Memory B cell (primary cell): ENCODE data around the gene BTBD8.

Experiments
- ATAC-seq: fragments of 150-1000 bp; cut with Tn5 transposase; 2 replicates; pipeline ENCODE4 v1.10.0; 2021; ENCODE audit warnings: low read depth, mild to moderate bottlenecking, moderate library complexity
- DNase-seq, 2 donors: peaks; one replicate each; pipeline ENCODE4 v3.0.0; 2022; ENCODE audit warnings: low spot score in 2 of 2
- H3K27ac Mint-ChIP-seq: one replicate; pipeline ENCODE4 v1.8.0; 2022; ENCODE audit warnings: mild to moderate bottlenecking, moderate library complexity, mixed read lengths
- H3K27me3 Mint-ChIP-seq: one replicate; pipeline ENCODE4 v1.8.0; 2022; ENCODE audit warnings: mixed read lengths
- H3K36me3 Mint-ChIP-seq: one replicate; pipeline ENCODE4 v1.8.0; 2022; ENCODE audit warnings: mild to moderate bottlenecking, mixed read lengths
- H3K4me1 Mint-ChIP-seq: one replicate; pipeline ENCODE4 v1.8.0; 2022; ENCODE audit warnings: mixed read lengths
- H3K4me3 Mint-ChIP-seq: one replicate; pipeline ENCODE4 v1.8.0; 2022; ENCODE audit warnings: mild to moderate bottlenecking, moderate library complexity, mixed read lengths
- H3K9me3 Mint-ChIP-seq: one replicate; pipeline ENCODE4 v1.8.0; 2022; ENCODE audit warnings: mixed read lengths

The BTBD8 gene

GRCh38 chr1:92117526-92117925 is 37.4 kb downstream of the BTBD8 start:
- no peaks in the 10 kb centered on the region for H3K27me3 Mint-ChIP-seq
- no peak for ATAC-seq
- no peak overlapping the region for H3K27ac Mint-ChIP-seq
- H3K9me3 Mint-ChIP-seq, result no peaks in the 10 kb centered on the region
- no peaks in the 10 kb centered on the region for H3K4me1 Mint-ChIP-seq
- H3K4me3 Mint-ChIP-seq, result no peak overlapping the region
- peaks cover 2% of the 10 kb centered on the region for H3K36me3 Mint-ChIP-seq
- no peak for DNase-seq

DNA sequence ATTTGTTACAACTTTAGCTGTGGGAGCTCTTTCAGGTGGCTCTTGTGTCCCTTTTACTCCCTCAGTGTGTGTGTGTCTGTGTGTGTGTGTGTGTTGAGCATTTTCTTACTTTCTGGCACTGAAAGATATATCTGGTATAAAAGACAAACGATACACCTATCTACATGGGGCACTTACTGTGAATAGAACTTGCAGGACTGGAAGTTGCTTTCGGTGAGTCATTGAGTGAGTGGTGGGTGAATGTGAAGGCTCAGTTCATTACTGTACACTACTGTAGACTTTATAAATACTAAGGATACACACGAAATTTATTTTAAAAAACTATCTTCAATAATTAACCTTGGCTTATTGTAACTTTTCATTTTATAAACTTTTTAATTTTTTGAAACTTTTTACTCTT is 38.7 kb downstream of the BTBD8 start:
- no peaks in the 10 kb centered on the region for H3K36me3 Mint-ChIP-seq
- H3K9me3 Mint-ChIP-seq, result no peaks in the 10 kb centered on the region
- no peaks in the 10 kb centered on the region for H3K27me3 Mint-ChIP-seq
- no peak overlapping the region for H3K4me3 Mint-ChIP-seq
- H3K27ac Mint-ChIP-seq, result no peak overlapping the region
- no peaks in the 10 kb centered on the region for H3K4me1 Mint-ChIP-seq
- DNase-seq, result no peak
- ATAC-seq, result no peak

GRCh38 chr1:92123868-92124267 is 43.7 kb downstream of the BTBD8 start:
- H3K36me3 Mint-ChIP-seq, result peaks cover 2% of the 10 kb centered on the region
- no peaks in the 10 kb centered on the region for H3K9me3 Mint-ChIP-seq
- H3K4me3 Mint-ChIP-seq, result no peak overlapping the region
- H3K4me1 Mint-ChIP-seq, result no peaks in the 10 kb centered on the region
- ATAC-seq, result no peak
- H3K27ac Mint-ChIP-seq, result no peak overlapping the region
- DNase-seq, result no peak
- H3K27me3 Mint-ChIP-seq, result peaks cover 3% of the 10 kb centered on the region

DNA sequence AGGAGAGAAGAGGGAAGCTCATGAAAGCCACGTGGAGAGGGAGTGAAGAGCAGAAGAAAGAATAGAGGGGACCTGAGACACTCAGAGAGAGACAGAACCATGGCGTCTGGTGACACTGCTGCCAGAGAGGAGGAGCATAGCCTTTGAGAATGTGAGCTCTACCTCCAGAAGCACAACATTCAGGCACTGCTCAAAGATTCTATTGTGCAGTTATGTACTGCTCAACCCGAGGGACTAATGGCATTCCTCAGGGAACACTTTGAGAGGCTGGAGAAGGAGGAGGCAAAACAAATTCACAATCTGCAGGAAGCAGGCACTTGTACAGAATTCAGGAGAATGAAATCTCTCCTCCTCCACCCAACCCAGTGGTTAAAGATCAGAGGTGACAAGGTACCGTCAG is 45.1 kb downstream of the BTBD8 start:
- no peak overlapping the region for H3K4me3 Mint-ChIP-seq
- DNase-seq, result no peak

DNA sequence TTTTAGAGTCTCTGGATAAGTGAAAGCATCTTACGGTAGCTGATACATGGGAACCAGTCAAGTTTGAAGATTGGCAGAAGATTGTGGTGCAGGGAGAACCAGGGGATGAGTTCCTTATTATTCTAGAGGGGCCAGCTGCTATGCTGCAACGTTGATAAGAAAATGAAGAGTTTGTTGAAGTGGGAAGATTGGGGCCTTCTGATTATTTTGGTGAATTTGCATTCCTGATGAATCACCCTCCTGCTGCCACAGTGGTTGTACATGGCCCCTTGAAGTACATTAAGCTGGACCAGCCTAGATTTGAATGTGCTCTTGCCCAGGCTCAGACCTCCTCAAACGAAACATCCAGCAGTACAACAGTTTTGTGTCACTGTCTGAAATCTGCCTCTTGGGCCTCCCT is 45.9 kb downstream of the BTBD8 start:
- no peak for ATAC-seq
- H3K9me3 Mint-ChIP-seq, result no peaks in the 10 kb centered on the region

More for the DNA sequence above, 45.1 kb downstream of the BTBD8 start:
- peaks cover 5% of the 10 kb centered on the region for H3K36me3 Mint-ChIP-seq
- no peak overlapping the region for H3K27ac Mint-ChIP-seq
- no peaks in the 10 kb centered on the region for H3K9me3 Mint-ChIP-seq
- ATAC-seq, result no peak
- H3K27me3 Mint-ChIP-seq, result peaks cover 3% of the 10 kb centered on the region
- no peaks in the 10 kb centered on the region for H3K4me1 Mint-ChIP-seq

GRCh38 chr1:92134331-92134730 is 54.2 kb downstream of the BTBD8 start:
- peaks cover 4% of the 10 kb centered on the region for H3K36me3 Mint-ChIP-seq
- DNase-seq, result no peak
- H3K27ac Mint-ChIP-seq, result no peak overlapping the region
- no peaks in the 10 kb centered on the region for H3K9me3 Mint-ChIP-seq
- no peaks in the 10 kb centered on the region for H3K4me1 Mint-ChIP-seq
- H3K27me3 Mint-ChIP-seq, result no peaks in the 10 kb centered on the region
- no peak for ATAC-seq
- H3K4me3 Mint-ChIP-seq, result no peak overlapping the region

More for the DNA sequence above, 45.9 kb downstream of the BTBD8 start:
- DNase-seq, result no peak
- H3K27ac Mint-ChIP-seq, result no peak overlapping the region
- H3K4me3 Mint-ChIP-seq, result no peak overlapping the region
- no peaks in the 10 kb centered on the region for H3K4me1 Mint-ChIP-seq
- peaks cover 5% of the 10 kb centered on the region for H3K36me3 Mint-ChIP-seq
- H3K27me3 Mint-ChIP-seq, result peaks cover 3% of the 10 kb centered on the region

GRCh38 chr1:92136341-92136740 is 56.2 kb downstream of the BTBD8 start:
- H3K36me3 Mint-ChIP-seq, result peaks cover 1% of the 10 kb centered on the region
- no peaks in the 10 kb centered on the region for H3K4me1 Mint-ChIP-seq
- DNase-seq (no peak), ATAC-seq (no peak)
- no peaks in the 10 kb centered on the region for H3K27me3 Mint-ChIP-seq
- H3K27ac Mint-ChIP-seq, result no peak overlapping the region
- H3K9me3 Mint-ChIP-seq, result no peaks in the 10 kb centered on the region
- no peak overlapping the region for H3K4me3 Mint-ChIP-seq

- ATAC-seq, result no peak
- Mint-ChIP-seq H3K4me3 (no peak overlapping the region), H3K9me3 (peaks cover 16% of the 10 kb centered on the region), H3K27me3 (no peaks in the 10 kb centered on the region), H3K27ac (no peak overlapping the region), H3K4me1 (no peaks in the 10 kb centered on the region), H3K36me3 (peaks cover 9% of the 10 kb centered on the region)
- no peak for DNase-seq
These were observed 74.8 kb downstream of the BTBD8 start for GRCh38 chr1:92154934-92155333.

DNA sequence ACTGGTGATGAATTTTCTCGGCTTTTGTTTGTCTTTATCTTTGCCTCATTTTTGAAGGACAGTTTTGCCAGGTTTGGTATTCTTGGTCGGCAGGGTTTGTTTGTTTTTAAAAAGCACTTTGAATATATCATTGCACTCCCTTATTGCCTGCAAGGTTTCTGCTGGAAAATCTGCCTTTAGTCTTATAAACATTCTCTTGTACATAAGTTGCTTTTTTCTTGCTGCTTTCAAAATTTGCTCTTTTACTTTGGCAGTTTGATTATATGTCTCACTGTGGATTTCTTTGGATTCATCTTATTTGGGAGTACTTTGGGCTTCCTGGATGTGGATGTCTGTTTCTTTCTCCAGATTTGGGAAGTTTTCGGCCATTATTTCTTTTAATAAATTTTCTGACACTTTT is 79.4 kb downstream of the BTBD8 start:
- peaks cover 25% of the 10 kb centered on the region for H3K36me3 Mint-ChIP-seq
- ATAC-seq (no peak), DNase-seq (no peak)
- peaks cover 31% of the 10 kb centered on the region for H3K9me3 Mint-ChIP-seq
- H3K27ac Mint-ChIP-seq, result no peak overlapping the region
- H3K4me1 Mint-ChIP-seq, result no peaks in the 10 kb centered on the region
- no peak overlapping the region for H3K4me3 Mint-ChIP-seq
- H3K27me3 Mint-ChIP-seq, result no peaks in the 10 kb centered on the region

DNA sequence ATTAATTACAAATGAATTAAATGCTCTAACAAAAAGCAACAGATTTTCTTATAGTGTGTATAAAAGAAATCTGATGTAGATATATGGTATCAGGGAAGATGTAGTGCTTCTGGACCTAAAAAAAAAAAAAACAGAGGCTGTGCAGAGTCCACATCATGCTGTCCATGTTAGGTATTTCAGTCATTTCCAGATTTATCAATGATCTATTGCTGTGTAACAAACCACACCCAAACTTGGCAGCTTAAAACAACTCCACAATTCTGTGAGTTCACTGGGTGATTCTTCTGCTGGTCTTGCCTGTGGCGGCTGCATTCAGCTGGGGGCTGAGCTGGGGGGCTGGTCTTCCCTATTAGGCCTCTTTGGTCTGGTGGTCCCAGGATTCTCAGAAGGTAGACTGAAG is 85.2 kb downstream of the BTBD8 start:
- Mint-ChIP-seq H3K9me3 (peaks cover 10% of the 10 kb centered on the region), H3K4me3 (no peak overlapping the region), H3K27ac (no peak overlapping the region), H3K27me3 (no peaks in the 10 kb centered on the region), H3K36me3 (peaks cover 12% of the 10 kb centered on the region), H3K4me1 (no peaks in the 10 kb centered on the region)
- DNase-seq (no peak), ATAC-seq (no peak)

DNA sequence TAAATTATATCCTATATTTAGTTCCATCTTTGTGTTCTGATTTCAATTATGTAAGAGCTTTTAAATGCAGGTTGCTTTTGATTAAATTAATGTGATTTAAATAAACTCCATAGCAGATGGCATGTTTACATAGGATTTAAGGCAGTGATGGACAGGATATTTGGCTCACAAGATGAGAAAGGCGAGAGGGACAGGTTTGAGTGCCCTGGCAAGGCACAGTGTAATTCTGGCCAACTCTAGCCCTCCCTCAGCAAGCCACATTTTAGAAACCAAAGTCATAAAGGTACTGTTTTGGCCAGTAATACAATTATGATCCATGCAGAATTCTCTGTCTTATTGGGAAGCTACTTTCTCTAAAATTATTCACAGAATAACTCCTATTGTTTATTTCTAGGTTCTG is 87.0 kb downstream of the BTBD8 start:
- H3K27ac Mint-ChIP-seq, result no peak overlapping the region

DNA sequence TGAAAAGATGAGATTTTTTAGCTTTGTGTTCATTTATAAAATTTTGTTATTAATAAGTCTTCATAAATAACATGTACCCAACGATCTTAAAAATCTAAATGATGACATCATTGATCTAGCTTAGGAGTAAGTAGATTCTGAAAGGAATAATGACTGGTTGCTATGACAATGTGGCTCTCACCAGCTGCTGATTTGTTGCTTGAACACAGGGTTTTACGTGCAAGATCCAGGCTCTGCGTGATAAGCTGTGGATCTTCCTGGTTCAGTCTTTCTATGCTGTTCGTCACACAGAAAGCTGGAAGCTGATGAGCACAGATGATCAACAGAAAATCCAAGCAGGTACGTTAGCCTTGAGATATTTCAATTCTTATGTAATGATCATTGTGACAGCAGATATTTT is 88.5 kb downstream of the BTBD8 start:
- no peaks in the 10 kb centered on the region for H3K9me3 Mint-ChIP-seq
- H3K27me3 Mint-ChIP-seq, result no peaks in the 10 kb centered on the region
- H3K4me1 Mint-ChIP-seq, result no peaks in the 10 kb centered on the region
- no peak for DNase-seq
- peaks cover under 1% of the 10 kb centered on the region for H3K36me3 Mint-ChIP-seq
- no peak overlapping the region for H3K27ac Mint-ChIP-seq
- ATAC-seq, result no peak
- H3K4me3 Mint-ChIP-seq, result no peak overlapping the region

More for the DNA sequence above, 87.0 kb downstream of the BTBD8 start:
- DNase-seq, result no peak
- peaks cover 2% of the 10 kb centered on the region for H3K36me3 Mint-ChIP-seq
- no peak overlapping the region for H3K4me3 Mint-ChIP-seq
- H3K4me1 Mint-ChIP-seq, result no peaks in the 10 kb centered on the region
- no peak for ATAC-seq
- H3K9me3 Mint-ChIP-seq, result no peaks in the 10 kb centered on the region
- H3K27me3 Mint-ChIP-seq, result no peaks in the 10 kb centered on the region

- Mint-ChIP-seq H3K9me3 (no peaks in the 10 kb centered on the region), H3K27me3 (no peaks in the 10 kb centered on the region), H3K27ac (no peak overlapping the region), H3K4me1 (no peaks in the 10 kb centered on the region), H3K4me3 (no peak overlapping the region), H3K36me3 (peaks cover 2% of the 10 kb centered on the region)
- no peak for ATAC-seq
- DNase-seq, result no peak
These were observed 89.3 kb downstream of the BTBD8 start for GRCh38 chr1:92169214-92170005.

DNA sequence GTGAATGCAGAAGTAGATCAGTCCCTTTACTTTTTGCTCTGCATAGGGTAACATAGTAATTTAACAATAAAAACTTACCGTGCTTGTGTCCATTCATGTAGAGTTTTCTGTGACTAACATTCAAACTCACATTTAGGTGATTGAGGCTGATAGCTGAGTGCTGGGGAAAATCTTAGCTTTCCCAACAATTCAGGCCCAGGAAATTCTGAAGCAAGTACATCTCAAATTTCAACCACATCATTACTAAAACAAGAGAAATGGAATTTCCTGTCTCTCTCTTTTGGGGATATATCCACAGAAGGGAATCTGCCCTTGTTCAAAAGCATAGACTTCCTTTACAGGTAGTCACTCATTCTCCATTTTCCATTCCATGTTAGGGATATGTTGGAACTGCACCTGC is 104.5 kb downstream of the BTBD8 start:
- Mint-ChIP-seq H3K9me3 (peaks cover 1% of the 10 kb centered on the region), H3K27ac (no peak overlapping the region), H3K4me3 (no peak overlapping the region), H3K36me3 (peaks cover 2% of the 10 kb centered on the region), H3K27me3 (peaks cover 4% of the 10 kb centered on the region), H3K4me1 (no peaks in the 10 kb centered on the region)
- no peak for DNase-seq
- ATAC-seq, result no peak

DNA sequence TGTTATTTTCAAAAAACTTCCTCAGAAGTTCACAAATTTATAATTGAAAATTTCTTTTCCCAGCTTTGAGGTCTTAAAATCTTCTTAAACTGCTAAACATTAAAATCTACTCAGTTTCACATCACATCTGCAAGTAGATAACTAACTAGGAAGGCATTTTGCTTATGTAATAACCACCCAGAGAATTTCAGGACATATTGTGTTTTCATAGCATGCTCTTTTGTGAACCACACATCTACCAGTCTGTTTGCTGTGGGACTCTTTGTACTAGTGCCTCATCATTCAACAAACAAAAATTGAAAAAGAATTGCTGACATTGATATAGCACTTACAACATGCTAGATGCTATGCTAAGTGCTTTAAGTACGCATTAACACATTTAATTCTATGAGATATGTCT is 105.9 kb downstream of the BTBD8 start:
- no peaks in the 10 kb centered on the region for H3K36me3 Mint-ChIP-seq
- ATAC-seq (no peak), DNase-seq (no peak)
- peaks cover 1% of the 10 kb centered on the region for H3K9me3 Mint-ChIP-seq
- peaks cover 4% of the 10 kb centered on the region for H3K27me3 Mint-ChIP-seq
- H3K4me3 Mint-ChIP-seq, result no peak overlapping the region
- H3K27ac Mint-ChIP-seq, result no peak overlapping the region
- no peaks in the 10 kb centered on the region for H3K4me1 Mint-ChIP-seq
